BJ (cell line): ENCODE measurements around the gene TEAD3. TPM values are rescaled to one million over a fixed set of nuclear protein-coding genes. Genes with fewer than 3 reads are reported as not detected.

Experiments
- CTCF ChIA-PET: fragments of 350-600 bp; formaldehyde crosslinking; extraction: SDS; loops from one replicate; lab custom pipeline; 2021; ENCODE audit warnings: antibody characterized with exemption, inconsistent platforms; lab: Yijun Ruan, JAX
- POLR2A ChIA-PET: fragments of 300-600 bp; sonication (Branson Sonifier 250); formaldehyde crosslinking; extraction: SDS; loops from one replicate; lab custom pipeline; 2021; ENCODE audit warnings: antibody characterized with exemption; lab: Charles Lee
- DNase-seq: peaks from one replicate; pipeline ENCODE4 v3.0.0-alpha.2; 2011; ENCODE audit warnings: low read depth
- H3K27me3 ChIP-seq: 2 replicates; pipeline ENCODE4 v1.6.0; 2011; ENCODE audit warnings: low read length; ENCODE audit not compliant: control insufficient read depth, insufficient read depth
- H3K36me3 ChIP-seq: 2 replicates; pipeline ENCODE4 v1.5.1; 2011; ENCODE audit warnings: low read length; ENCODE audit not compliant: control insufficient read depth, insufficient read depth
- H3K4me3 ChIP-seq: 2 replicates; pipeline ENCODE4 v1.5.1; 2011; ENCODE audit warnings: low read depth, mild to moderate bottlenecking, control low read depth, low read length
- polyA minus RNA-seq: library from RNA; depleted of rRNA, polyadenylated mRNA; stranded (reverse); fragments of >200 nt; gene quantifications from 2 replicates; pipeline ENCODE4 v1.2.3, GENCODE V29; 2011; rRNA and poly(A)+ RNA removed
- polyA plus RNA-seq: library from polyadenylated mRNA; depleted of rRNA; stranded (reverse); fragments of >200 nt; gene quantifications from 2 replicates; pipeline ENCODE4 v1.2.3, GENCODE V29; 2011; rRNA removed
- TF ChIP-seq, protein P1 (sequence below): IDR thresholded peaks from 2 replicates; pipeline ENCODE4 v1.5.1; 2011; ENCODE audit warnings: low read depth, mild to moderate bottlenecking, control low read depth, inconsistent platforms, low read length, moderate library complexity; ENCODE audit not compliant: insufficient read depth

The TEAD3 gene
- polyA plus RNA-seq (22.5 and 40.6 TPM in 2 replicates), polyA minus RNA-seq (19.0 and 19.7 TPM in 2 replicates)

DNA sequence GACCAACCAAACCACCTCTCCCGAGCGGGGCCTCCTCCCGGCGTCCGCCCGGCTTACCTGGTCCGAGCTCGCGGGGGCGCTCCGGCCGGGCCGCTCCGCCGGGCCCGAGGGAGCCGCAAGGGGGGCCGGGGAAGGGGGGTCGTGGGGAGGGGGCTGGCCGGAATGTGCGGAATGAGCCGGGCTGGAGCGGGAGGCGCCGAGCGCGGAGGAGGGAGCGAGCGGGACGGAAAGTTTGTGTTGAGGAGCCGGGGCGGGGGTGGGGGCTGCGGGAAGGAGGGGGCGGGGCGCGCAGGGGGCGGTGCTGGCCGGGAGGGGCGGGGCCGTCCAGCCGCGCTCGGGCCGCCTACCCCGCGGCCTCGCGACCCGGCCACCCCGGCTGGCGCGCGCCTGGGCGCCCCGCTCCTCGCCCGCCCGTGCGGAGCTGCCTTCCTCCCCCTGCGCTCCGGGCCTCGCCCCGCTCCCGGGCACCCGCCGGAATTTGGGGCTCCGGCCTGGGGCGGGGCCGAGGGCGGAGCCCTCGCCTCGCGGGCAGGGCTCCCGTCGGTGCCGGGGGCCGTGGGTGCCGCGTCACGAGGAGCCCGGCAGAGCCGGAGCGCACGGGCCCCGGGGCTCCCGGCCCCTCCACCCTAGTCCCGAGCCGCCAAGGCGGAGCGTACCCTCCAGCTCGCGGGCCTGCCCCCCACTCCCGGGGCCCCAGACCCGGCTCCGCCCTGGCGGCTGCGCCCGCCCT lies at the start of gene TEAD3:
Gene TEAD3 (minus strand): TSS at position 239 of the 730 bp plus-strand sequence.
- peak within 1 kb of the TSS; percentile 72 for H3K4me3 ChIP-seq
- ChIA-PET CTCF (interaction anchor here (0.6 to 1.7 kb wide), 8 partner anchors 9 to 169 kb away, joined by 3 to 8 read pairs (median 3); partner anchors contain the start of gene RPL10A), POLR2A (interaction anchor here (0.6 to 0.7 kb wide), 6 partner anchors 24 to 1288 kb away, joined by 3 to 4 read pairs (median 4); no protein-coding TSS in a partner anchor)
- TF ChIP-seq, protein P1, sequence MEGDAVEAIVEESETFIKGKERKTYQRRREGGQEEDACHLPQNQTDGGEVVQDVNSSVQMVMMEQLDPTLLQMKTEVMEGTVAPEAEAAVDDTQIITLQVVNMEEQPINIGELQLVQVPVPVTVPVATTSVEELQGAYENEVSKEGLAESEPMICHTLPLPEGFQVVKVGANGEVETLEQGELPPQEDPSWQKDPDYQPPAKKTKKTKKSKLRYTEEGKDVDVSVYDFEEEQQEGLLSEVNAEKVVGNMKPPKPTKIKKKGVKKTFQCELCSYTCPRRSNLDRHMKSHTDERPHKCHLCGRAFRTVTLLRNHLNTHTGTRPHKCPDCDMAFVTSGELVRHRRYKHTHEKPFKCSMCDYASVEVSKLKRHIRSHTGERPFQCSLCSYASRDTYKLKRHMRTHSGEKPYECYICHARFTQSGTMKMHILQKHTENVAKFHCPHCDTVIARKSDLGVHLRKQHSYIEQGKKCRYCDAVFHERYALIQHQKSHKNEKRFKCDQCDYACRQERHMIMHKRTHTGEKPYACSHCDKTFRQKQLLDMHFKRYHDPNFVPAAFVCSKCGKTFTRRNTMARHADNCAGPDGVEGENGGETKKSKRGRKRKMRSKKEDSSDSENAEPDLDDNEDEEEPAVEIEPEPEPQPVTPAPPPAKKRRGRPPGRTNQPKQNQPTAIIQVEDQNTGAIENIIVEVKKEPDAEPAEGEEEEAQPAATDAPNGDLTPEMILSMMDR: no peak
- peaks cover 1% of the 10 kb centered on the region; the same call in 1 of the 2 replicates for H3K36me3 ChIP-seq
- no peaks in the 10 kb centered on the region for H3K27me3 ChIP-seq
- no peak for DNase-seq

DNA sequence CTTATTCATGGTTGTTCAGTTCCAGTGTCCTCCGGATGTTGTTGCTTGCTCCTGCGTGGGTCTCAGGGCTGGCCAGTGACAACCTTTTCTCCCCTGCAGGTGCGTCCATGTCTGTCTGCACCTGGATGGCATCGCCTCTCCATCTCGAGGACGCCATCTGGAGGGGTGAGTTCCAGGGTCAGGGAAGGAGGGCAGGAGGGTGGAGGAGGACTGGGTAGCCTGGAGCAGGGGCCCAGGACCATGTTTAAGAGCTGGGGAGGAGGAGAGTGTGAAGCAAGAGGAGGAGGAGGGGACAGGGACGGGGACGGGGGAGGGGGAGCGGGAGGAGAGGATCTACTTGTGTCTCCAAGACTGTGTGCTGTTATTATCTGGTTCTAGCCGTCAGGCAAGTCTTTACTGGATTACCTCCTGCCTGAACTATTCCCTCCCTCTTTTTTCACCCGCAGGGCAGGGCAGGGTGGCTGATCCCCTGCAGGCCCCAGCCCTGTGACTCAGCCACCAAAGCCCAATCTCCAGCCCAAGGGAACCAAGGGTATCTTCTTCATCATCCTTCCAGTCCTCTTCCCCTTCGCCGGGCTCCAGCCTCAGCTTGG lies 48.0 kb upstream of the TEAD3 start:
- CTCF ChIA-PET: interaction anchor here (1.2 to 1.7 kb wide), 2 partner anchors 21 to 193 kb away, joined by 3 to 4 read pairs; no protein-coding TSS in a partner anchor

DNA sequence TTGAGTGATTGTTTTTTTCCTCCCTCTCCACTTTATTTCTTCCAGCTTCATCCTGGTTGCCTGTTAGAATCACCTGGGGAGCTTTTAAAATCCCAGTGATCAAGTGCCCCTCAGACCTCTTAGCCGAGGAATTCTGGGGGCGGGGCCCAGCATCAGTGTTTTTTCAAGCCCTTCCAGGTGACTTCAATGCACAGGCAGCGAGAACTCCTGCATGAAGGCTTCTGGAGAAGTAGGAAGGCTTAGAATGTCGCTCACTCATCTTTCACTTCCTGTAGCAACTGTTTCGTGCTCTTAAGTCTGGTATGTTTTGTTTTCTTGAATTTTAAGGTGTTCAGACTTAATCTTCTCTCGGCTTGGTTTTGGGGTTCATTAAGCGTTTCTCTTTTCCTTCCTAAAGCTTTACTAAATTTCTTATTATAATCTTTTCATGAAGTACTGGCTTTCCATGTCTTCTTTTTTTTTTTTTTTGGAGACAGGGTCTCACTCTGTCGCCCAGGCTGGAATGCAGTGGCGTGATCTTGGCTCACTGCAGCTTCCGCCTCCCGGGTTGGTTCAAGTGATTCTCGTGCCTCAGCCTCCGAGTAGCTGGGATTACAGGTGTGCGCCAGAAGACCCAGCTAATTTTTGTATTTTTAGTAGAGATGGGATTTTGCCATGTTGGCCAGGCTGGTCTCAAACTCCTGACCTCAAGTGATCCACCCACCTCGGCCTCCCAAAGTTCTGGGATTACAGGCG lies 46.7 kb upstream of the TEAD3 start:
- H3K27me3 ChIP-seq: 0 out of 2 replicates have a peak, but pooled peaks cover 2% of the 10 kb centered on the region
- H3K4me3 ChIP-seq: no peak overlapping the region
- H3K36me3 ChIP-seq: no peaks in the 10 kb centered on the region
- CTCF ChIA-PET: interaction anchor here (0.7 to 2.0 kb wide), 5 partner anchors 9 to 194 kb away, joined by 3 to 5 read pairs (median 3); no protein-coding TSS in a partner anchor
- POLR2A ChIA-PET: no interaction called here
- DNase-seq: no peak
- TF ChIP-seq, protein P1: no peak

More for the DNA sequence above, 48.0 kb upstream of the TEAD3 start:
- Histone ChIP-seq H3K27me3 (0 out of 2 replicates have a peak, but pooled peaks cover 2% of the 10 kb centered on the region), H3K4me3 (no peak overlapping the region), H3K36me3 (no peaks in the 10 kb centered on the region)
- TF ChIP-seq, protein P1: no peak
- POLR2A ChIA-PET: no interaction called here
- DNase-seq: no peak

DNA sequence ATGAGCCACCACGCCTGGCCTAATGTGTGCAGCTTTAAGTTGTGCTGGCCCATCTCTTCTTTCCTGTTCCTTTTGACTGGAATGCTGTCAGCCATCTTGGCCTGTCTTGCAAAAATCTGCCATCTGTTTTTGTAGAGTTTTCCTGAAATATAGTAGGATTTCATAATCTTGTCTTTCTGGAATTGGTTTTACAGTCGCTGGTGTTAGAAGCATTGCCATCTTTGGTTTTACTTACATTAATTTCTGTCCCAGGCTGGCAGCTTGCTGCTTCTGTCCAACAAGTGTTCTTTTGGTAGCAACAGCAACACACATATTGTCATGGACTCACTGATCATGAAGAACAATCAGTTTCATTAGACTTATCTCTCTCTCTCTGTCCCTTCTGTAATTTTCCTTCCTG lies 45.0 kb upstream of the TEAD3 start:
- no peaks in the 10 kb centered on the region for H3K36me3 ChIP-seq
- no peak overlapping the region for H3K4me3 ChIP-seq
- DNase-seq: no peak
- ChIA-PET POLR2A (interaction anchor here (0.5 kb wide), 1 partner anchor 70 kb away, joined by 3 read pairs; no protein-coding TSS in a partner anchor), CTCF (interaction anchor here (1.1 to 2.0 kb wide), 4 partner anchors 10 to 245 kb away, joined by 4 to 5 read pairs (median 4); no protein-coding TSS in a partner anchor)
- TF ChIP-seq, protein P1: no peak
- no peaks in the 10 kb centered on the region for H3K27me3 ChIP-seq
